Measurements from ENCODE around the gene CLK3. TPM values are rescaled to one million over a fixed set of nuclear protein-coding genes. Genes with fewer than 3 reads are reported as not detected.
A peak's percentile ranks its signal among the peaks of the same experiment; 100 is the strongest.

The CLK3 gene
- polyA plus RNA-seq, 2 of the 4 experiments (the other 2 are of a cell fraction) = 35.7 to 48.2 TPM

GRCh38 chr15:74664670-74665069, 49.0 kb downstream of the CLK3 start:
- no peak for DNase-seq (ENCODE audit: low read depth in 1 of 2, low spot score in 1 of 2)
- ATAC-seq = no peak
- Histone ChIP-seq H3K4me3 (no peak overlapping the region), H3K4me2 (peak overlapping the region; percentile 34; the same call in 2 of the 3 replicates), H3K9me3 (no peaks in the 10 kb centered on the region), H3K27ac (peak overlapping the region in 1 of 2 experiments; percentile 61; a peak in 1 of 6 replicates), H3K4me1 (peaks cover 17% of the 10 kb centered on the region; the same call in 2 of the 3 replicates)
- no peak for FAIRE-seq
- no peak for TF ChIP-seq POLR2AphosphoS2 (conservative IDR thresholded peaks at IDR 0.05; ENCODE audit: low read length)
- TF ChIP-seq MAX (IDR thresholded peaks at IDR 0.05) = no peak
- TF ChIP-seq FOSL2 (IDR thresholded peaks at IDR 0.05) = no peak
- TF ChIP-seq FOSL2 (CRISPR knock-in tag; IDR thresholded peaks at IDR 0.05) = no peak
- TF ChIP-seq SMC3 (IDR thresholded peaks at IDR 0.05) = no peak
- TF ChIP-seq GATA3 (IDR thresholded peaks at IDR 0.05; ENCODE audit: borderline replicate concordance) = no peak
- TF ChIP-seq BHLHE40 (IDR thresholded peaks at IDR 0.05; ENCODE audit: low read depth, low read length) = no peak
- no peak for TF ChIP-seq HDAC2 (IDR thresholded peaks at IDR 0.05)
- TF ChIP-seq BCL3 (IDR thresholded peaks at IDR 0.05) = no peak
- TF ChIP-seq HOXB5 (CRISPR knock-in tag; IDR thresholded peaks at IDR 0.05) = no peak
- TF ChIP-seq POLR2A (IDR thresholded peaks at IDR 0.05; ENCODE audit: low read length) = no peak
- no peak for TF ChIP-seq TFCP2L1 (CRISPR knock-in tag; IDR thresholded peaks at IDR 0.05)
- TF ChIP-seq ELK1 (IDR thresholded peaks at IDR 0.05; ENCODE audit: low read depth, low read length) = no peak
- no peak for TF ChIP-seq ESRRA (IDR thresholded peaks at IDR 0.05; ENCODE audit: borderline replicate concordance, low read length)
- 82% methylated on average over 2 of the region's 2 CpGs for WGBS (ENCODE audit: missing lambda C conversion rate)
- ChIA-PET POLR2A (no interaction called here), CTCF (interaction anchor here (3.9 kb wide), 1 partner anchor 106 kb away, joined by 33 read pairs; no protein-coding TSS in a partner anchor)

GRCh38 chr15:74667975-74668374, 52.3 kb downstream of the CLK3 start:
- ATAC-seq = no peak
- ChIA-PET POLR2A (no interaction called here), CTCF (interaction anchor here (3.7 kb wide), 1 partner anchor 102 kb away, joined by 12 read pairs; no protein-coding TSS in a partner anchor)
- H3K4me3 ChIP-seq = no peak overlapping the region
- 88% methylated on average over 1 of the region's 1 CpG for WGBS (ENCODE audit: missing lambda C conversion rate)
- FAIRE-seq = no peak
- no peak overlapping the region for H3K4me2 ChIP-seq
- peaks cover 17% of the 10 kb centered on the region; the same call in 2 of the 3 replicates for H3K4me1 ChIP-seq
- no peak for DNase-seq (ENCODE audit: low read depth in 1 of 2, low spot score in 1 of 2)
- H3K9me3 ChIP-seq = no peaks in the 10 kb centered on the region
- no peak overlapping the region for H3K27ac ChIP-seq
- TF ChIP-seq MAFK (IDR thresholded peaks at IDR 0.05; ENCODE audit: partially characterized antibody) (peak; percentile 69), BCL3 (IDR thresholded peaks at IDR 0.05) (no peak), ZSCAN20 (CRISPR knock-in tag; IDR thresholded peaks at IDR 0.05) (no peak)

GRCh38 chr15:74669627-74670026, 54.0 kb downstream of the CLK3 start:
- H3K4me2 ChIP-seq = no peak overlapping the region
- no peak overlapping the region for H3K4me3 ChIP-seq
- WGBS (ENCODE audit: missing lambda C conversion rate) = 96% methylated on average over 4 of the region's 4 CpGs
- no peaks in the 10 kb centered on the region for H3K9me3 ChIP-seq
- POLR2A ChIA-PET = interaction anchor here (0.6 kb wide), 1 partner anchor 277 kb away, joined by 9 read pairs; no protein-coding TSS in a partner anchor
- DNase-seq (ENCODE audit: low read depth in 1 of 2, low spot score in 1 of 2) (no peak), FAIRE-seq (no peak), ATAC-seq (no peak)
- H3K27ac ChIP-seq = no peak overlapping the region
- CTCF ChIA-PET = interaction anchor here (1.4 to 3.7 kb wide), 2 partner anchors 38 to 100 kb away, joined by 3 to 12 read pairs; no protein-coding TSS in a partner anchor
- H3K4me1 ChIP-seq = peaks cover 4% of the 10 kb centered on the region; the same call in 2 of the 3 replicates
- no peak for TF ChIP-seq USF2 (IDR thresholded peaks at IDR 0.05)
- no peak for TF ChIP-seq HMGXB4 (CRISPR knock-in tag; IDR thresholded peaks at IDR 0.05; ENCODE audit: borderline replicate concordance)
- no peak for TF ChIP-seq GATA3 (IDR thresholded peaks at IDR 0.05; ENCODE audit: borderline replicate concordance)
- no peak for TF ChIP-seq SREBF2 (IDR thresholded peaks at IDR 0.05)
- TF ChIP-seq POLR2AphosphoS2 (conservative IDR thresholded peaks at IDR 0.05; ENCODE audit: low read length) = no peak
- no peak for TF ChIP-seq KDM1A (IDR thresholded peaks at IDR 0.05; ENCODE audit: low read depth)
- no peak for TF ChIP-seq EHF (CRISPR knock-in tag; IDR thresholded peaks at IDR 0.05)
- TF ChIP-seq BHLHE40 (IDR thresholded peaks at IDR 0.05; ENCODE audit: low read depth, low read length) = no peak
- TF ChIP-seq CTCF (IDR thresholded peaks at IDR 0.05) = no peak
- TF ChIP-seq RNF2 (IDR thresholded peaks at IDR 0.05; ENCODE audit: borderline replicate concordance, low read depth) = no peak
- no peak for TF ChIP-seq EHMT2 (IDR thresholded peaks at IDR 0.05; ENCODE audit: low read depth)
- TF ChIP-seq CEBPB (IDR thresholded peaks at IDR 0.05) = no peak
- no peak for TF ChIP-seq ZNF302 (CRISPR knock-in tag; IDR thresholded peaks at IDR 0.05)
- TF ChIP-seq EP300 (IDR thresholded peaks at IDR 0.05) = no peak
